HepG2 (cell line): ENCODE results near the gene KCNMA1. TPM values are rescaled to one million over a fixed set of nuclear protein-coding genes. Genes with fewer than 3 reads are reported as not detected.

Experiments
- ATAC-seq: fragments of 200-7000 bp; cut with Tn5 transposase; 3 replicates; pipeline ENCODE4 v1.9.1; 2020; ENCODE audit warnings: mild to moderate bottlenecking, moderate library complexity
- BruUV-seq: library from RNA; stranded (reverse); fragments of 400-500 nt; replicated peaks from 2 replicates; lab custom pipeline; 2021; lab: Mats Ljungman, UMichigan
- CTCF ChIA-PET: fragments of 300-600 bp; formaldehyde crosslinking; extraction: SDS; loops from one replicate; lab custom pipeline; 2021; ENCODE audit warnings: low total read pairs, inconsistent platforms, low intra/inter-chr PET ratio; lab: Yijun Ruan, JAX
- POLR2A ChIA-PET: fragments of 350-600 bp; sonication (Branson Sonifier 250); formaldehyde crosslinking; loops from one replicate; lab custom pipeline; 2020; ENCODE audit warnings: antibody characterized with exemption, inconsistent platforms; lab: Yijun Ruan, JAX
- DNase-seq: peaks from one replicate; pipeline ENCODE4 v3.0.0-alpha.2; 2015; ENCODE audit warnings: low spot score
- FAIRE-seq: peaks from 3 replicates; lab custom pipeline; 2011; peaks lifted over from hg19 to GRCh38; lab: Jason Lieb, UNC
- H2AFZ ChIP-seq: one replicate; pipeline ENCODE4 v1.6.1; 2011; ENCODE audit warnings: low read length, inconsistent platforms
- H3K27ac ChIP-seq: fragments of 300-600 bp; 3 replicates; pipeline ENCODE4 v1.8.0; 2011; ENCODE audit warnings: mixed run types, mild to moderate bottlenecking, mixed read lengths, low read length, inconsistent platforms; ENCODE audit not compliant: insufficient read depth; ENCODE audit errors: extremely low read length
- H3K27me3 ChIP-seq, 2 experiments: fragments of 200-600 bp in 1 of 2; 2 replicates in 1 of 2; 3 replicates in 1 of 2; pipeline versions ENCODE4 v1.6.0 to v1.8.0; 2011; ENCODE audit warnings: low read length in 2 of 2, mild to moderate bottlenecking in 2 of 2, moderate library complexity in 2 of 2, inconsistent platforms in 1 of 2; ENCODE audit not compliant: insufficient read depth in 2 of 2, control insufficient read depth in 1 of 2
- H3K36me3 ChIP-seq, 2 experiments: fragments of 200-600 bp in 1 of 2; replicated peaks in 1 of 2; 2 replicates in 1 of 2; 3 replicates in 1 of 2; pipeline versions ENCODE4 v1.5.1 to v1.8.0; 2011; ENCODE audit warnings: low read length in 2 of 2, inconsistent platforms in 1 of 2; ENCODE audit not compliant: insufficient read depth in 2 of 2, control insufficient read depth in 1 of 2
- H3K4me1 ChIP-seq: 2 replicates; pipeline ENCODE4 v1.5.1; 2012; ENCODE audit warnings: low read length, inconsistent platforms; ENCODE audit not compliant: insufficient read depth
- H3K4me2 ChIP-seq: 2 replicates; pipeline ENCODE4 v1.6.0; 2011; ENCODE audit warnings: low read depth, low read length, inconsistent platforms
- H3K4me3 ChIP-seq, 3 experiments: fragments of 200-600 bp in 1 of 3; sonication (generic), shearing (Covaris generic) in 1 of 3; replicated peaks in 1 of 3; 2 replicates each; pipeline ENCODE4 v1.5.1; 2011 to 2016; ENCODE audit warnings: low read length in 3 of 3, inconsistent platforms in 2 of 3, low read depth in 2 of 3, mild to moderate bottlenecking in 2 of 3, control low read depth in 1 of 3, mixed read lengths in 1 of 3; ENCODE audit not compliant: insufficient read depth in 1 of 3
- H3K79me2 ChIP-seq: one replicate; pipeline ENCODE4 v1.6.1; 2011; ENCODE audit warnings: low read length, inconsistent platforms; ENCODE audit not compliant: insufficient read depth
- H3K9ac ChIP-seq: 2 replicates; pipeline ENCODE4 v1.6.0; 2011; ENCODE audit warnings: mild to moderate bottlenecking, low read depth, low read length, inconsistent platforms; ENCODE audit not compliant: insufficient read depth
- H3K9me3 ChIP-seq: 2 replicates; pipeline ENCODE4 v1.5.1; 2012; ENCODE audit warnings: mild to moderate bottlenecking, low read length
- H4K20me1 ChIP-seq: 2 replicates; pipeline ENCODE4 v1.6.0; 2011; ENCODE audit warnings: inconsistent platforms, mild to moderate bottlenecking, low read length, moderate library complexity; ENCODE audit not compliant: insufficient read depth
- MAFF ChIP-seq: IDR thresholded peaks from 2 replicates; pipeline ENCODE4 v1.6.1; 2011; ENCODE audit warnings: low read depth, low read length, improper control_type of control experiment
- MAFK ChIP-seq, 2 experiments: IDR thresholded peaks in 1 of 2; conservative IDR thresholded peaks in 1 of 2; 2 replicates each; pipeline ENCODE4 v1.6.1; 2011; ENCODE audit warnings: improper control_type of control experiment in 2 of 2, low read length in 2 of 2
- PAWR ChIP-seq: sonication (generic); formaldehyde crosslinking; IDR thresholded peaks from 2 replicates; pipeline ENCODE4 v1.4.0; 2020; ENCODE audit warnings: missing genetic modification reagents, mild to moderate bottlenecking, borderline replicate concordance
- ZC3H13 ChIP-seq: sonication (generic); formaldehyde crosslinking; IDR thresholded peaks from 2 replicates; pipeline ENCODE4 v1.8.1; 2023; ENCODE audit warnings: mild to moderate bottlenecking, missing genetic modification reagents, moderate library complexity
- ZNF18 ChIP-seq: sonication (generic); formaldehyde crosslinking; IDR thresholded peaks from 2 replicates; pipeline ENCODE4 v1.8.0; 2022; ENCODE audit warnings: mild to moderate bottlenecking, missing genetic modification reagents; ENCODE audit not compliant: insufficient replicate concordance
- ZNF484 ChIP-seq: sonication (generic); formaldehyde crosslinking; IDR thresholded peaks from 2 replicates; pipeline ENCODE4 v1.5.1; 2020; ENCODE audit warnings: mild to moderate bottlenecking, low read depth, missing genetic modification reagents, borderline replicate concordance
- WGBS: methylation state at CpG from one replicate; pipeline ENCODE4 v1.1.6; 2017; ENCODE audit warnings: low lambda C conversion rate; 5-methylcytosine and 5-hydroxymethylcytosine counted together
- in situ Hi-C: cut with HindIII; loops from 2 replicates; pipeline ENCODE4 v1.10.0; 2017; ENCODE audit warnings: low pct_unique_long_range_greater_than_20kb; ENCODE audit not compliant: extremely low pct_ligation_motif_present
- intact Hi-C: fragments of 100-400 bp; cut with micrococcal nuclease; formaldehyde crosslinking; loops from one replicate; pipeline ENCODE4 v1.10.0; 2022; ENCODE audit not compliant: unreplicated experiment
- polyA plus RNA-seq, 8 experiments: library from polyadenylated mRNA; depleted of rRNA in 3 of 8; stranded (reverse) in 7 of 8; unstranded in 1 of 8; fragments of >200 nt; fragmentation: Illumina TruSeq in 4 of 8; extraction: Trizol in 4 of 8; gene quantifications; 2 replicates each; pipeline versions ENCODE4 v1.2.1 to v1.2.3, GENCODE V29; 2011 to 2016; ENCODE audit warnings: low read depth in 4 of 8, missing spikeins in 1 of 8, mixed read lengths in 1 of 8; ENCODE audit not compliant: insufficient read depth in 1 of 8
- total RNA-seq, 5 experiments: library from RNA; depleted of rRNA; stranded (reverse); fragments of >200 nt; fragmentation: Illumina TruSeq; extraction: Trizol; gene quantifications; 2 replicates each; pipeline ENCODE4 v1.2.3, GENCODE V29; 2016; ENCODE audit warnings: low read depth in 1 of 5

Gene KCNMA1
- total and polyA plus RNA-seq, 2 of the 13 experiments (the other 11 are each of a cell fraction or from before 2014, with no cell fraction given): 0.02 TPM; not detected in 1

GRCh38 chr10:77056650-77057049 is 581.0 kb downstream of the KCNMA1 start (continued):
- no peak for TF ChIP-seq ZC3H13 (CRISPR knock-in tag)
- no peak for TF ChIP-seq PAWR
- no peak for TF ChIP-seq ZNF484
- TF ChIP-seq, all 625 proteins: peak for 0

- CTCF ChIA-PET: no interaction called here
- Histone ChIP-seq H3K4me2 (no peak overlapping the region), H2AFZ (no peak overlapping the region), H3K9ac (no peak overlapping the region), H3K36me3 (no peaks in the 10 kb centered on the region), H3K4me1 (no peaks in the 10 kb centered on the region), H3K4me3 (no peak overlapping the region), H3K27me3 (peaks cover 0 to 12% of the 10 kb centered on the region in 2 experiments; a peak in 3 of 5 replicates), H3K9me3 (no peaks in the 10 kb centered on the region), H3K27ac (no peak overlapping the region), H3K79me2 (no peaks in the 10 kb centered on the region), H4K20me1 (no peaks in the 10 kb centered on the region)
- WGBS: 0% methylated on average over 2 of the region's 2 CpGs
- in situ Hi-C loops (no loop called here), intact Hi-C loops (no loop called here)
- POLR2A ChIA-PET: no interaction called here
- DNase-seq: no peak
- no TSS peak for BruUV-seq
- no peak for ATAC-seq
- no peak for FAIRE-seq
- TF ChIP-seq MAFF (peak; percentile 93), MAFK (conservative IDR thresholded peaks at IDR 0.05 in 1 of 2, IDR thresholded peaks at IDR 0.05 in 1 of 2; ENCODE audit: low read length in 2 of 2) (peak; percentile 92 to 96), ZNF18 (CRISPR knock-in tag) (no peak)
Measured at GRCh38 chr10:77052593-77052992, 585.0 kb downstream of the KCNMA1 start.
